NCI-H460 (cell line): ENCODE data around the gene GPR160. TPM values are rescaled to one million over a fixed set of nuclear protein-coding genes. Genes with fewer than 3 reads are reported as not detected.
"Not testable (repeated sequence)": the region's sequence is repeated elsewhere in the genome, so short reads cannot be mapped to it uniquely, and the experiment has no call there.

Experiments used
- DNase-seq: peaks from one replicate; pipeline ENCODE4 v3.0.0-alpha.2; 2016; ENCODE audit warnings: low read depth; ENCODE audit errors: extremely low read depth
- polyA plus RNA-seq: library from polyadenylated mRNA; depleted of rRNA; stranded (reverse); fragments of >200 nt; gene quantifications from 2 replicates; pipeline ENCODE4 v1.2.3, GENCODE V29; 2014; cell fraction: nucleus; rRNA removed
- total RNA-seq: library from RNA; depleted of rRNA; stranded (reverse); fragments of >200 nt; shearing (Covaris generic); gene quantifications from 2 replicates; pipeline ENCODE4 v1.2.3, GENCODE V29; 2014; rRNA removed

The GPR160 gene
- total RNA-seq, result 2.1 and 3.2 TPM in 2 replicates
- polyA plus RNA-seq, result 0.93 TPM in 1 of 2 replicates, not detected in the other

- peak; percentile 50 for DNase-seq
Observed at GRCh38 chr3:170037463-170038433, at the start of gene GPR160. Gene GPR160 (plus strand): TSS chr3:170037995. CDS start chr3:170083973, 45,978 bp downstream.

- no peak for DNase-seq
Observed at GRCh38 chr3:169990431-169990830, 47.4 kb upstream of the GPR160 start.

- DNase-seq, result no peak
Observed at GRCh38 chr3:169992156-169992555, 45.6 kb upstream of the GPR160 start.

GRCh38 chr3:169992781-169993180 lies 45.0 kb upstream of the GPR160 start:
- no peak for DNase-seq

GRCh38 chr3:169993761-169994160 lies 44.0 kb upstream of the GPR160 start:
- DNase-seq, result no peak

GRCh38 chr3:169996063-169996462 lies 41.7 kb upstream of the GPR160 start:
- DNase-seq, result no peak

- DNase-seq, result peak; percentile 55
Observed at GRCh38 chr3:169998668-169999131, 39.1 kb upstream of the GPR160 start.

GRCh38 chr3:169999433-169999832 lies 38.4 kb upstream of the GPR160 start:
- no peak for DNase-seq

GRCh38 chr3:170000051-170000450 lies 37.7 kb upstream of the GPR160 start:
- DNase-seq, result no peak

- DNase-seq, result no peak
Observed at GRCh38 chr3:170002231-170002630, 35.6 kb upstream of the GPR160 start.

GRCh38 chr3:170002879-170003278 lies 34.9 kb upstream of the GPR160 start:
- DNase-seq, result no peak

GRCh38 chr3:170003881-170004356 lies 33.9 kb upstream of the GPR160 start:
- no peak for DNase-seq

GRCh38 chr3:170007031-170007663 lies 30.6 kb upstream of the GPR160 start:
- DNase-seq, result no peak

- DNase-seq, result no peak
Observed at GRCh38 chr3:170010498-170010897, 27.3 kb upstream of the GPR160 start.

- DNase-seq, result no peak
Observed at GRCh38 chr3:170012683-170013400, 25.0 kb upstream of the GPR160 start.

GRCh38 chr3:170016057-170016456 lies 21.7 kb upstream of the GPR160 start:
- DNase-seq, result no peak

- not testable (repeated sequence) for DNase-seq
Observed at GRCh38 chr3:170019306-170019705, 18.5 kb upstream of the GPR160 start.

GRCh38 chr3:170021083-170021482 lies 16.7 kb upstream of the GPR160 start:
- no peak for DNase-seq

- no peak for DNase-seq
Observed at GRCh38 chr3:170022336-170022735, 15.5 kb upstream of the GPR160 start.

- DNase-seq, result no peak
Observed at GRCh38 chr3:170023165-170023564, 14.6 kb upstream of the GPR160 start.

GRCh38 chr3:170024581-170024980 lies 13.2 kb upstream of the GPR160 start:
- no peak for DNase-seq
